GM19239 (cell line): ENCODE measurements around the gene EDIL3.
"Not testable (repeated sequence)": the region's sequence is repeated elsewhere in the genome, so short reads cannot be mapped to it uniquely, and the experiment has no call there.

Experiments
- DNase-seq: peaks from one replicate; pipeline ENCODE4 v3.0.0; 2011; ENCODE audit warnings: low spot score; ENCODE audit not compliant: insufficient read length
- FAIRE-seq: peaks from 2 replicates; lab custom pipeline; 2011; peaks lifted over from hg19 to GRCh38; lab: Jason Lieb, UNC

EDIL3 gene

DNA sequence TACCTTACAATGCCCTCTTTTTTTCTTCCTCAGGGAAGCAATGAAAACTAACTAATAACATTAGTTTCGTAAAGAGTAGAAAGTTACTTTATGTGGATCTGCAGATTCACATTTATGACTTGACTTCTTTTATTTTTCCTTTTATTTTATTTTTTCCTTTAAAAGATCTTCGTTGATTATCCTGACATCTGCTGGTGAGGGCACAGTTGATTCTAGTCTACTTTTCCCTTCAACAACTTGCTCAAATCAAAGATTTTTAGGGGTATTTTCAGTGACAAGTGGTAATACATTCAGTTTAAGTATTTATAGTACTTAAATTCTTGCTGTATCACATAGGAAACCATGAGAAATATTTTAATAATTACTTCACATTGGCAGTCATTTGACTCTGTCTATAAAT is 4.9 kb downstream of the EDIL3 start:
- FAIRE-seq, result no peak
- DNase-seq, result no peak

- no peak for FAIRE-seq
- DNase-seq, result no peak
These were observed 5.7 kb downstream of the EDIL3 start for GRCh38 chr5:84378961-84379360.

GRCh38 chr5:84378420-84378819 is 6.3 kb downstream of the EDIL3 start:
- DNase-seq, result no peak
- no peak for FAIRE-seq

DNA sequence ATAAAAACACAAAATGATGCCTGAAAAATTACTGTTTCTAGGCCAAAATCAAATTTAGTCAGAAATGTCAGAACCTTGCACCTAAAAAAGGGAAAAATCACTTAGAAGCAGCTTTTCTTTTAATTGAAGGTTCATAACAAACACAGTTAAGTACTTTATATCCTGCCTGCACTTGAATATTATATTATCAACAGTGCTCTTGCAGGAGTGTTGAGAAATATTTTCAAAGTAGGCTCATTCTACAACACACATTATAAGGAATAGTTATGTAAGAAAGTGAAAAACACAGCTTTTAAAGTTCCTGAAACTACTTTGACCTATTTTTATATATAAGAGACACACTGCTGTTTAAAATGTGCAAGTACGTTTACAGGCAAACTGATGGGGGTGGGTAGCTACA is 8.3 kb downstream of the EDIL3 start:
- no peak for DNase-seq
- no peak for FAIRE-seq

- DNase-seq, result no peak
- FAIRE-seq, result no peak
These were observed 10.1 kb downstream of the EDIL3 start for GRCh38 chr5:84374568-84374967.

- DNase-seq, result no peak
- FAIRE-seq, result no peak
These were observed 11.2 kb downstream of the EDIL3 start for GRCh38 chr5:84373506-84373905.

- no peak for DNase-seq
- FAIRE-seq, result no peak
These were observed 12.5 kb downstream of the EDIL3 start for GRCh38 chr5:84372066-84372695.

DNA sequence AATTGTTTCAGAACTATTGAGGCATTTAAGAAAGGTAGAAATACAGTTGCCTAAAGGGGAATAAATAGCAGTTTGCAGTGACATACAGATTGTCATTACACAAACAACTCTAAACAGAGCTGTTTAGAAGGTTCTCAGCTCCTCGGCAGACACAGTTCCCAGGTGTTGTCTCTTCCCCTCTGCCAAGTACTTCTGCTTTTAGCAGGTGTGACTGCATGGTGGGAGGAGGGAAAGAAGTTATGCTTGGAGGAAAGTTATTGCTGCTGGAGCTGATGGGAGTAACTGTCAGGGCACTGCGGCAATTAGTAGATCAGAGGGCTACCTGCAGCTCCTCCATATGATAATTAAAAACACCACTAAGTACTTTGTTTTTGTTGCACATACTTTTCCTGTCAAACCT is 14.5 kb downstream of the EDIL3 start:
- no peak for DNase-seq
- FAIRE-seq, result no peak

- FAIRE-seq (no peak), DNase-seq (no peak)
These were observed 20.6 kb downstream of the EDIL3 start for GRCh38 chr5:84364043-84364442.

GRCh38 chr5:84362061-84362720 is 22.5 kb downstream of the EDIL3 start:
- DNase-seq (no peak), FAIRE-seq (no peak)

DNA sequence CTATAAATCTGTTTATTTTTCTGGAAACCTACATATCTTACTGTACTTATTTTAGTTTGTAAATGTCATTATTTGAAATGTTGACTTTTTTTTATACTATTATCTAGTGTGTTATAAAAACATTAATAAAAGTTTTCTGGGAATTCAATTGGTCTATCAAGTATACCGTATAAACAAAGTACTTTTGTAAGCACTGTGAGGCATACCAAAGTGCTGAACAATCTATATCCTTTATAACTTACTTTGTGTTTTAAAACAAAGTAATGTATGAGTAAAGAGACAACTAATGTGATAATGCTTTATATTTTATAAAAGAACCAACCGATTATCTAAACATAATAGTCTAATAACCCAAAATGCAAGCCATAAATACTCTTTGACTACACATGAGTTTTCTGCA is 23.1 kb downstream of the EDIL3 start:
- FAIRE-seq (no peak), DNase-seq (no peak)

DNA sequence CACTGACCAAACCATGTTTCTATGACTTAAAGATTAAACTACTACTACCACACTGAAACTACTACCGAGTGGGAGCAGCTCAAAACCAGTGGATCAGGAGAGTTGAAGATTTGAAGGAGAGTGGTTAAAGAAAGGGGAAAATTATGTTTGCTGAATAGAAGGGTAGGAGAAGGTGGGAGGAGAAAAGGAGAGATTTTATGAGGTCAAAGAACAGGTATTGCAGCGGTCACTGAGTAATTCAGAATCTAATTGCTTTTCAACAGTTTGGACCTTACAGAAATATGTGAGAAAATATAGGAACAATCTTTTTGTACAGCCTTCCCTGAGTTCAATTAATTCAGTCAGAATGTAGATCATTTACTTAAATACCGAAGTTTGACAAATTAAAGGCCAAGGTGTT is 24.6 kb downstream of the EDIL3 start:
- DNase-seq (no peak), FAIRE-seq (no peak)

DNA sequence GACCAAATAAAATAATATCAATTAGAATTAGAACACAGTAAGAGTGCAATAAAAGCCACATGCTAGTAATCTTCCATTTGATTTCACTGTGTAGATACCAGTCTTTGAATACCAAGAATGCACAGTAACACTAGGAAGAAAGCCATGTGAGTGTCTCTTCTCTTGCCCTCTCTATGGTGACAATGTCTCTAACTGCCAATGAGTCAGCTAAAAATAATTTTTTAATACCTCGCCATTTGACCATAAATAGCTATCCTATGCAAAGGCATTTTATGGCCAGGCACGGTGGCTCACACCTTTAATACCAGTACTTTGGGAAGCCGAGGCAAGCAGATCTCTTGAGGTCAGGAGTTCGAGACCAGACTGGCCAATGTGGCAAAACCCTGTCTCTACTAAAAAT is 30.6 kb downstream of the EDIL3 start:
- FAIRE-seq, result no peak

GRCh38 chr5:84344788-84345187 is 39.9 kb downstream of the EDIL3 start:
- no peak for FAIRE-seq
- no peak for DNase-seq

More for the DNA sequence above, 30.6 kb downstream of the EDIL3 start:
- DNase-seq, result no peak

DNA sequence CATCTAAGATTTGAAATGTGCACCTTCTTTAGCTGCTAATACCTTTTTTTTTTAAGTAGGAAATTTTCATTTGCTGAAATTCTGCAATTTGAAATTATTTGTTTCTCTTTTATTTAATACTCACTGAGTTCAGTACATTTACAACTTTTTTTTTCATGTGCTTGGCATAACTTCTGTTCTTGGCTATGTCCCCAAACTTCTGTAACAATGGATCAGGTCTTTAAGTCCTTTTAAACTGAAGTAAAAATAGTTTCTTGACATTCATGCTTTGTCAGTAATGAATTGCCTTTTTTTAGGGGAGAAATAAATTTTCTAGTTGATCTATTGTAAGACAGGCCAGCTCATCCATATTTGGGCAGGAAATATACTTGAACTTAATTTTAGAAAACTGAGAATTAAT is 41.5 kb downstream of the EDIL3 start:
- no peak for DNase-seq
- FAIRE-seq, result no peak

GRCh38 chr5:84332106-84332505 is 52.6 kb downstream of the EDIL3 start:
- no peak for FAIRE-seq

GRCh38 chr5:84327591-84327990 is 57.1 kb downstream of the EDIL3 start:
- FAIRE-seq, result no peak
- no peak for DNase-seq

More at GRCh38 chr5:84332106-84332505, 52.6 kb downstream of the EDIL3 start:
- DNase-seq, result no peak

DNA sequence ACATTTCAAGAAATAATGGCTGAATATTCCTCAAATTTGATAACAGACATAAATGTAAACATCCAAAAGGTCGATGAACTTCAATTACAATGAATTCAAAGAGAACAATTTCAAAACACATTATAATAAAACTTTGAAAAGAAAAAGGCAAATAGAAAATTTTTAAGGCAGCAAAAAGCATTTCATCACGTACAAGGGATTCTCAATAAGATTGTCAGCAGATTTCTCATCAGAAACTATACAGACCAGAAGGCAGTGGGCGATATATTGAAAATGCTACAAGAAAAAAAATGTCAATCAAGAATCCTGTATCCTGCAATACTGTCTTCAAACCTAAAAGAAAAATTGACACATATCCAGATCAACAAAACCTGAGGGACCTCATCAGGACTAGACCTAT is 62.0 kb downstream of the EDIL3 start:
- no peak for DNase-seq
- no peak for FAIRE-seq

DNA sequence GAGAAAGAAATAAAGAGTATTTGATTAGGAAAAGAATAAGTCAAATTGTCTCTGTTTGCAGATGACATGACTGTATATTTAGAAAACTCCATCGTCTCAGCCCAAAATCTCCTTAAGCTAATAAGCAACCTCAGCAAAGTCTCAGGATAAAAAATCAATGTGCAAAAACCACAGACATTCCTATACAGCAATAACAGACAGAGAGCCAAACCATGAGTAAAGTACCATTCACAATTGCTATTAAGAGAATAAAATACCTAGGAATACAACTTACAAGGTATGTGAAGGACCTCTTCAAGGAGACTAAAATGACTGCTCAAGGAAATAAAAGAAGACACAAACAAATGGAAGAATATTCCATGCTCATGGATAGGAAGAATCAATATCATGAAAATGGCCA is 66.9 kb downstream of the EDIL3 start:
- FAIRE-seq, result not testable (repeated sequence)

GRCh38 chr5:84312280-84312679 is 72.4 kb downstream of the EDIL3 start:
- not testable (repeated sequence) for FAIRE-seq

More for the DNA sequence above, 66.9 kb downstream of the EDIL3 start:
- not testable (repeated sequence) for DNase-seq

GRCh38 chr5:84309850-84310249 is 74.8 kb downstream of the EDIL3 start:
- not testable (repeated sequence) for DNase-seq, FAIRE-seq

More at GRCh38 chr5:84312280-84312679, 72.4 kb downstream of the EDIL3 start:
- not testable (repeated sequence) for DNase-seq

- FAIRE-seq (no peak), DNase-seq (no peak)
These were observed 78.1 kb downstream of the EDIL3 start for GRCh38 chr5:84306601-84307000.
